ENCODE results near the gene CBX6. TPM values are rescaled to one million over a fixed set of nuclear protein-coding genes. Genes with fewer than 3 reads are reported as not detected.

The CBX6 gene
- total RNA-seq, 2 experiments from 2014 or later = 41.6 to 42.8 TPM

DNA sequence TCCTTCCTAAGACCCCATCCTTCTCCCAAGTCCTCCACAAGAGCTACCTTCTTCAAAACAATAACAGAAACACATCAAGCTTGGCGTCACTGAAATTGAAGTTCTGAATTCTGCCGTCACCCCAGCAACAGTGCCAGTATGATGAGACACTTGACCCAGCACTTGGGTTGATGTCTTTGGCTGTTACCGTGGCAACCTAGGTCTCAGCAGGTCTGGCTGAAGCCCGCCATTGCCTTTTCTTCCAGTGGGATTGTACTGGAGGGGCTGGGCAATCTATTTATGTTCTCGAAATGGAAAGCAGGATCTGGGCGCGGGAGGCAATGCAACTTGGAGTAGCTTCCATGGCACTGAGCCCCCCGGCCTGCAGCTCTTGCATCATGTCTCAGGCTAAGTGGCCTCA lies 52.0 kb downstream of the CBX6 start:
- Histone ChIP-seq H3K4me3 (ENCODE audit: low read length) (no peak overlapping the region), H3K36me3 (ENCODE audit: insufficient read depth, low read length) (no peaks in the 10 kb centered on the region), H3K27me3 (ENCODE audit: control insufficient read depth in 1 of 2, insufficient read depth in 2 of 2, low read length in 2 of 2) (no peaks in the 10 kb centered on the region), H3K4me1 (ENCODE audit: insufficient read depth, low read length) (no peaks in the 10 kb centered on the region), H3K27ac (ENCODE audit: low read depth in 1 of 2, low read length in 2 of 2) (no peak overlapping the region), H3K9me3 (ENCODE audit: control insufficient read depth in 1 of 2, insufficient read depth in 1 of 2, low read length in 2 of 2) (peaks cover 0 to 8% of the 10 kb centered on the region in 2 experiments)
- H3K27me3 Mint-ChIP-seq = peaks cover 1% of the 10 kb centered on the region
- no peaks in the 10 kb centered on the region for H3K4me1 Mint-ChIP-seq (ENCODE audit: low read depth)
- TF ChIP-seq, protein P1, sequence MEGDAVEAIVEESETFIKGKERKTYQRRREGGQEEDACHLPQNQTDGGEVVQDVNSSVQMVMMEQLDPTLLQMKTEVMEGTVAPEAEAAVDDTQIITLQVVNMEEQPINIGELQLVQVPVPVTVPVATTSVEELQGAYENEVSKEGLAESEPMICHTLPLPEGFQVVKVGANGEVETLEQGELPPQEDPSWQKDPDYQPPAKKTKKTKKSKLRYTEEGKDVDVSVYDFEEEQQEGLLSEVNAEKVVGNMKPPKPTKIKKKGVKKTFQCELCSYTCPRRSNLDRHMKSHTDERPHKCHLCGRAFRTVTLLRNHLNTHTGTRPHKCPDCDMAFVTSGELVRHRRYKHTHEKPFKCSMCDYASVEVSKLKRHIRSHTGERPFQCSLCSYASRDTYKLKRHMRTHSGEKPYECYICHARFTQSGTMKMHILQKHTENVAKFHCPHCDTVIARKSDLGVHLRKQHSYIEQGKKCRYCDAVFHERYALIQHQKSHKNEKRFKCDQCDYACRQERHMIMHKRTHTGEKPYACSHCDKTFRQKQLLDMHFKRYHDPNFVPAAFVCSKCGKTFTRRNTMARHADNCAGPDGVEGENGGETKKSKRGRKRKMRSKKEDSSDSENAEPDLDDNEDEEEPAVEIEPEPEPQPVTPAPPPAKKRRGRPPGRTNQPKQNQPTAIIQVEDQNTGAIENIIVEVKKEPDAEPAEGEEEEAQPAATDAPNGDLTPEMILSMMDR (IDR thresholded peaks at IDR 0.05) = no peak
- H3K36me3 Mint-ChIP-seq (ENCODE audit: low read depth) = no peaks in the 10 kb centered on the region
- DNase-seq (no peak), ATAC-seq (ENCODE audit: poor library complexity) (no peak)
- H3K27ac Mint-ChIP-seq = no peak overlapping the region
- CTCF ChIA-PET = no interaction called here
- intact Hi-C loops (cut with DNase I, micrococcal nuclease) = no loop called here
- no peak overlapping the region for H3K4me3 Mint-ChIP-seq
- H3K9me3 Mint-ChIP-seq = no peaks in the 10 kb centered on the region
- POLR2A ChIA-PET = no interaction called here

DNA sequence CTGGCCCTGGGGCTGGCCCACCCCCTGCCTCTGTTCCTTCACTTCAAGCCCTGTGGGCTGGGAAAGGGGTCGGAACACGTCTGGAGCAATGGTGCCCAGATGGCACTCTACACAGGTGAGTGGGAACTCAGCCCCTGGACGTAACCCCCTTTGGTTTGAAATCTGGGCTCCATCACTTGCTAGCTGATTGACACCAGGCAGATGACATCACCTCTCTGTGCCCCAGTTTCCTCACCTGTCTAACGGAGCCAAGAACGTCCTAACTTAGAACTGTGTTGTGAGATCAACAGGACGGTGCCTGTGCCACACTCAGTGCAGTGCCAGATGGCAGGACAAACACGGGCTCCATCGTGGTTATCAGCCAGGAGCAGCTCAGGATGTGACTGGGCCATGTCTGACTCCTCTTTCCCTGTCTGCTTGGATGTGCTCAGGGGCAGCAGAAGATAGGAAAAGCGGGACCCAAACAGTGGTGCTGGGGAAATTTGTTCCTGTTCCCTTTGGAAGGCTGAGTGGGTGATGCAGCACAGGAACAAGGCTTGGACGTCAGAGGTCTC lies 52.6 kb downstream of the CBX6 start:
- TF ChIP-seq, protein P1 (IDR thresholded peaks at IDR 0.05) = no peak
- Histone ChIP-seq H3K4me3 (ENCODE audit: low read length) (no peak overlapping the region), H3K27me3 (ENCODE audit: control insufficient read depth in 1 of 2, insufficient read depth in 2 of 2, low read length in 2 of 2) (no peaks in the 10 kb centered on the region), H3K9me3 (ENCODE audit: control insufficient read depth in 1 of 2, insufficient read depth in 1 of 2, low read length in 2 of 2) (peaks cover 0 to 8% of the 10 kb centered on the region in 2 experiments), H3K27ac (ENCODE audit: low read depth in 1 of 2, low read length in 2 of 2) (no peak overlapping the region), H3K36me3 (ENCODE audit: insufficient read depth, low read length) (no peaks in the 10 kb centered on the region), H3K4me1 (ENCODE audit: insufficient read depth, low read length) (no peaks in the 10 kb centered on the region)
- ChIA-PET POLR2A (no interaction called here), CTCF (no interaction called here)
- H3K4me1 Mint-ChIP-seq (ENCODE audit: low read depth) = no peaks in the 10 kb centered on the region
- ATAC-seq (ENCODE audit: poor library complexity) = no peak
- H3K9me3 Mint-ChIP-seq = no peaks in the 10 kb centered on the region
- no peak for DNase-seq
- H3K36me3 Mint-ChIP-seq (ENCODE audit: low read depth) = no peaks in the 10 kb centered on the region
- no peak overlapping the region for H3K27ac Mint-ChIP-seq
- intact Hi-C loops (cut with DNase I, micrococcal nuclease) = no loop called here
- peaks cover 7% of the 10 kb centered on the region for H3K27me3 Mint-ChIP-seq
- no peak overlapping the region for H3K4me3 Mint-ChIP-seq

DNA sequence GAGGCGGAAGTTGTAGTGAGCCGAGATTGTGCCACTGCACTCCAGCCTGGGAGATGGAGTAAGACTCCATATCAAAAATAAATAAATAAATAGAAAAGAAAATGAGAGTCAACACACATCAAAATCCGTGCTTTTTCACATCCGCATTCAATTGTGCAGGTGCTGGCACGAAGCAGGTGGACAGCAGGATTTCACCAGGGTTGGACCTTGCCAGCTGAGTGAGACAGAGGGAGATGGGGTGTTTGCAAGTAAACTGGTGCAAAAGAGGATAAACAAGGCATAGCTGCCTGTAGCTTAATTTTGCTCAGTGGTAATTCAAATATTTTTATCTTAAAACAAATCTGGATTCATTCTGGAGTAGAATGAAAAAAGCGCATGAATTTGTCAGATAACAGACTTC lies 54.8 kb downstream of the CBX6 start:
- TF ChIP-seq, protein P1 (IDR thresholded peaks at IDR 0.05) = no peak
- ATAC-seq (ENCODE audit: poor library complexity) (no peak), DNase-seq (no peak)
- H3K36me3 ChIP-seq (ENCODE audit: insufficient read depth, low read length) = no peaks in the 10 kb centered on the region
- ChIA-PET CTCF (no interaction called here), POLR2A (no interaction called here)
- Mint-ChIP-seq H3K27ac (no peak overlapping the region), H3K4me1 (ENCODE audit: low read depth) (no peaks in the 10 kb centered on the region), H3K4me3 (no peak overlapping the region), H3K36me3 (ENCODE audit: low read depth) (no peaks in the 10 kb centered on the region), H3K27me3 (peaks cover 14% of the 10 kb centered on the region), H3K9me3 (no peaks in the 10 kb centered on the region)
- no peak overlapping the region for H3K4me3 ChIP-seq (ENCODE audit: low read length)
- intact Hi-C loops (cut with DNase I, micrococcal nuclease) = no loop called here
- H3K4me1 ChIP-seq (ENCODE audit: insufficient read depth, low read length) = no peaks in the 10 kb centered on the region
- H3K27ac ChIP-seq (ENCODE audit: low read depth in 1 of 2, low read length in 2 of 2) = no peak overlapping the region
- peaks cover 0 to 3% of the 10 kb centered on the region in 2 experiments for H3K27me3 ChIP-seq (ENCODE audit: control insufficient read depth in 1 of 2, insufficient read depth in 2 of 2, low read length in 2 of 2)
- no peaks in the 10 kb centered on the region for H3K9me3 ChIP-seq (ENCODE audit: control insufficient read depth in 1 of 2, insufficient read depth in 1 of 2, low read length in 2 of 2)
